ENCODE results near the gene TTC7B. TPM values are rescaled to one million over a fixed set of nuclear protein-coding genes. Genes with fewer than 3 reads are reported as not detected.

Gene TTC7B
- total and polyA plus RNA-seq, 10 of the 15 experiments (the other 5 are each of a cell fraction or from before 2014, with no cell fraction given): under 0.01 to 1.1 (median 0.26) TPM; not detected in 2

GRCh38 chr14:90799420-90799819, 16.8 kb downstream of the TTC7B start:
- H3K4me2 ChIP-seq (ENCODE audit: control insufficient read depth, insufficient read depth): no peak overlapping the region
- BruUV-seq (replicated peaks): no TSS peak
- H3K9me3 ChIP-seq (replicated peaks; ENCODE audit: control insufficient read depth, insufficient read depth, low read length): no peaks in the 10 kb centered on the region
- no peak overlapping the region for H3K9ac ChIP-seq (ENCODE audit: control insufficient read depth, insufficient read depth, low read length)
- ATAC-seq (no peak), FAIRE-seq (no peak), DNase-seq (ENCODE audit: low read depth, low spot score) (no peak)
- SMC1A ChIA-PET (ENCODE audit: uncharacterized antibody, unreplicated experiment): no interaction called here
- H3K27ac ChIP-seq (ENCODE audit: control insufficient read depth, insufficient read depth): no peak overlapping the region
- no peaks in the 10 kb centered on the region for H3K27me3 ChIP-seq (replicated peaks in 1 of 2; ENCODE audit: control insufficient read depth in 2 of 2, insufficient read depth in 2 of 2, low read length in 1 of 2)
- H3K36me3 ChIP-seq (ENCODE audit: control insufficient read depth in 2 of 2, insufficient read depth in 2 of 2, low read length in 1 of 2): no peaks in the 10 kb centered on the region
- intact Hi-C loops (cut with micrococcal nuclease; ENCODE audit: unreplicated experiment) (no loop called here), in situ Hi-C loops (cut with MboI) (no loop called here)
- 13% methylated on average over 5 of the region's 5 CpGs for WGBS (ENCODE audit: insufficient coverage, insufficient replicate concordance, low lambda C conversion rate, missing lambda C conversion rate)
- CTCF ChIA-PET: interaction anchor here (0.7 kb wide), 1 partner anchor 354 kb away, joined by 3 read pairs; no protein-coding TSS in a partner anchor
- TF ChIP-seq CHD4 (IDR thresholded peaks at IDR 0.05) (no peak), STAT3 (IDR thresholded peaks at IDR 0.05; ENCODE audit: low read depth, low read length) (no peak), RCOR1 (conservative IDR thresholded peaks at IDR 0.05; ENCODE audit: low read depth, low read length) (no peak), SKIL (IDR thresholded peaks at IDR 0.05; ENCODE audit: low read depth, poor library complexity, severe bottlenecking) (no peak), GATAD2B (conservative IDR thresholded peaks at IDR 0.05; ENCODE audit: low read depth) (no peak), EZH2 (IDR thresholded peaks at IDR 0.05; ENCODE audit: borderline replicate concordance, control insufficient read depth, low read depth, low read length) (no peak), CBFB (IDR thresholded peaks at IDR 0.05; ENCODE audit: low read depth) (no peak), TAF1 (IDR thresholded peaks at IDR 0.05; ENCODE audit: borderline replicate concordance, low read depth, low read length) (no peak), CTCF (IDR thresholded peaks at IDR 0.05 in 2 of 3, conservative IDR thresholded peaks at IDR 0.05 in 1 of 3; ENCODE audit: control insufficient read depth in 2 of 3, extremely low read depth in 1 of 3, insufficient read depth in 1 of 3, low read depth in 3 of 3, low read length in 3 of 3) (no peak), PBX3 (IDR thresholded peaks at IDR 0.05; ENCODE audit: insufficient replicate concordance, low read depth, low read length) (no peak), NR2C2 (IDR thresholded peaks at IDR 0.05; ENCODE audit: borderline replicate concordance, control insufficient read depth, insufficient read length, low read depth) (no peak), ZSCAN29 (IDR thresholded peaks at IDR 0.05) (no peak)
- RAD21 ChIA-PET (ENCODE audit: unreplicated experiment): interaction anchor here (1.0 kb wide), 1 partner anchor 41 kb away, joined by 4 read pairs; no protein-coding TSS in a partner anchor
- no peak overlapping the region for H3K4me3 ChIP-seq
- no peaks in the 10 kb centered on the region for H3K4me1 ChIP-seq (ENCODE audit: control insufficient read depth, insufficient read depth, low read length)
- H4K20me1 ChIP-seq (ENCODE audit: control insufficient read depth, insufficient read depth): no peaks in the 10 kb centered on the region
- POLR2A ChIA-PET: no interaction called here
- no peak overlapping the region for H2AFZ ChIP-seq (ENCODE audit: control insufficient read depth, low read depth, low read length)
- H3K79me2 ChIP-seq (ENCODE audit: control insufficient read depth, insufficient read depth, low read length): no peaks in the 10 kb centered on the region
